Measurements from ENCODE around the gene IQCH. TPM values are rescaled to one million over a fixed set of nuclear protein-coding genes. Genes with fewer than 3 reads are reported as not detected.

Gene IQCH
- polyA plus RNA-seq, 4 donors: 1.7 to 10.6 (median 7.2) TPM

DNA sequence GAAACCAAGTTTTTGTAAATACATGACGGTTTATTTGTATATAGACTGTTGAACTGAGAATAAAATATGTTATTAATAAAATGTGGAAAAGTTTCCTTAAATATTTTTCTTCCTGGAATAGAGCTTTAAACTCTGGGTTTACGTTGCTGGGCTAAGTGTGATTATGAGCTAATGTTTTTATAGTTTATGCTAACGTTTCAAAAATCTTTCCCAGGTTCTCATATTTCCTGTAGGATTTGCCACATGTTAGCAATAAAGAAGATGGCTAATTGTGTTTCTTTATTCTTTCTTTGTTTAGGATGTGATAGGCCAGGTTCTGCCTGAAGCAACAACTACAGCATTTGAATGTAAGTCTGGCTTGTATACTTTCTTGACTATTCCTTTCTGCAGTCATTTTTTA is 295.1 kb downstream of the IQCH start:
- DNase-seq (ENCODE audit: low read depth in 4 of 4, low spot score in 3 of 4): no peak

DNA sequence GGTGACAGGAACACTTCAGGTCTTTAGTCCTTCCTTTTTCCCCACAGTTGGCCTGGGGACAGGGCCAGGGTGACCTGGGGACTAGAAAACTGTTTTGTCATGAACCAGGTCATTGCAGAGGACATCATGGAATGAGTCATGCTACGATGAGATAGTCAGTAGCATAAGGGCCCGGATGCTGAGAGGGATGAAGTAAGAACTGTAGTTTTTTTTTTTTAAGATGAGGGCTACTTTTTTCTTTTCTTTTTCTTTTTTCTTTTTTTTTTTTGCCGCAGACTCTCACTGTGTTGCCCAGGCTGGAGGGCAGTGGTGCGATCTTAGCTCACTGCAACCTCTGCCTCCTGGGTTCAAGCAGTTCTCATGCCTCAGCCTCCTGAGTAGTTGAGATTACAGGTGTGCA is 295.9 kb downstream of the IQCH start:
- no peak for DNase-seq (ENCODE audit: low read depth in 4 of 4, low spot score in 3 of 4)

DNA sequence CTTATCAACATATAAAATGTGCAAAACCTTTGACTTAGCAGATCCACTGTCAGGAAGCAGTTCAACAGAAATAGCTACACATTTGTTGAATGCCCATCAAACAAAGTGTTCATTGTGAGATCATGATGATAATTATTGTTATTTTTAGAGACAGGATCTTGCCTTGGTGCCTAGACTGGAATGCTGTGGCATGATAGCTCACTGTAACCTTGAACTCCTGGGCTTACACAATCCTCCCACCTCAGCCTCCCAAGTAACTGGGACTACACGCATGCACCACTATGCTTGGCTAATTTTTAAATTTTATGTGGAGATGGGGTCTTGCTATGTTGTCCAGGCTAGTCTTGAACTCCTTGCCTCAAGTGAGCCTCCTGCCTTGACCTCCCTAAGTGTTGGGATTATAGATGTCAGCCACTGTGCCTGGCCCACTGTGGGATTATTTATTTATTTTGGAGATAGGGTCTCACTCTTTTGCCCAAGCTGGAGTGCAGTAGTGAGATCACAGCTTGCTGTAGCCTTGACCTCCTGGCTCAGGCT is 296.7 kb downstream of the IQCH start:
- DNase-seq (ENCODE audit: low read depth in 4 of 4, low spot score in 3 of 4): no peak

Other genes with a start within 250 kb of the IQCH start
- gene SMAD3, start 189.2 kb upstream of the IQCH start, polyA plus RNA-seq (ENCODE audit: insufficient read length in 4 of 4): 10 to 100 TPM; 45.1 to 62.5 (median 48.9) TPM
- gene AAGAB, start 125 bp upstream of the IQCH start, polyA plus RNA-seq (ENCODE audit: insufficient read length in 4 of 4): 10 to 100 TPM; 24.3 to 66.9 (median 57.9) TPM